Hepatic stellate cell (primary cell): ENCODE data around the gene JHY.
A peak's percentile ranks its signal among the peaks of the same experiment; 100 is the strongest.

ENCODE experiments used
- DNase-seq: peaks from one replicate; pipeline ENCODE4 v3.0.0; 2011; ENCODE audit warnings: low spot score

Gene JHY

GRCh38 chr11:122951211-122951610 lies 68.7 kb downstream of the JHY start:
- no peak for DNase-seq

GRCh38 chr11:122954455-122954854 lies 71.9 kb downstream of the JHY start:
- DNase-seq = no peak

GRCh38 chr11:122963961-122964360 lies 81.4 kb downstream of the JHY start:
- DNase-seq = no peak

GRCh38 chr11:122976061-122976733 lies 93.6 kb downstream of the JHY start:
- DNase-seq = no peak

- no peak for DNase-seq
These were observed 94.3 kb downstream of the JHY start for GRCh38 chr11:122976734-122977469.

- no peak for DNase-seq
These were observed 95.1 kb downstream of the JHY start for GRCh38 chr11:122977470-122978298.

- DNase-seq = no peak
These were observed 95.7 kb downstream of the JHY start for GRCh38 chr11:122978299-122978620.

- DNase-seq = no peak
These were observed 96.7 kb downstream of the JHY start for GRCh38 chr11:122979103-122979814.

GRCh38 chr11:122979815-122980595 lies 97.4 kb downstream of the JHY start:
- no peak for DNase-seq

GRCh38 chr11:122981388-122982264 lies 99.1 kb downstream of the JHY start, which contains the start of gene BSX:
Gene BSX, minus strand, starts transcription at chr11:122981834. Its CDS starts 163 bp downstream, at chr11:122981671.
- DNase-seq = peak; percentile 35

- DNase-seq = no peak
These were observed 101.1 kb downstream of the JHY start for GRCh38 chr11:122983438-122984185.

GRCh38 chr11:122984186-122985011 lies 101.8 kb downstream of the JHY start:
- DNase-seq = peak; percentile 34

- no peak for DNase-seq
These were observed 113.0 kb downstream of the JHY start for GRCh38 chr11:122995526-122995925.

GRCh38 chr11:122998727-122999366 lies 116.3 kb downstream of the JHY start:
- DNase-seq = no peak

GRCh38 chr11:123000721-123001120 lies 118.2 kb downstream of the JHY start:
- DNase-seq = no peak

GRCh38 chr11:123006860-123007542 lies 124.4 kb downstream of the JHY start:
- no peak for DNase-seq
